KG1 (cell line): Measurements from ENCODE around the gene WASL.
A peak's percentile ranks its signal among the peaks of the same experiment; 100 is the strongest.
"Not testable (repeated sequence)": the region's sequence is repeated elsewhere in the genome, so short reads cannot be mapped to it uniquely, and the experiment has no call there.

ENCODE experiments used
- DNase-seq: peaks from one replicate; lab custom pipeline; 2025; lab: John Stamatoyannopoulos, UW

Gene WASL

DNA sequence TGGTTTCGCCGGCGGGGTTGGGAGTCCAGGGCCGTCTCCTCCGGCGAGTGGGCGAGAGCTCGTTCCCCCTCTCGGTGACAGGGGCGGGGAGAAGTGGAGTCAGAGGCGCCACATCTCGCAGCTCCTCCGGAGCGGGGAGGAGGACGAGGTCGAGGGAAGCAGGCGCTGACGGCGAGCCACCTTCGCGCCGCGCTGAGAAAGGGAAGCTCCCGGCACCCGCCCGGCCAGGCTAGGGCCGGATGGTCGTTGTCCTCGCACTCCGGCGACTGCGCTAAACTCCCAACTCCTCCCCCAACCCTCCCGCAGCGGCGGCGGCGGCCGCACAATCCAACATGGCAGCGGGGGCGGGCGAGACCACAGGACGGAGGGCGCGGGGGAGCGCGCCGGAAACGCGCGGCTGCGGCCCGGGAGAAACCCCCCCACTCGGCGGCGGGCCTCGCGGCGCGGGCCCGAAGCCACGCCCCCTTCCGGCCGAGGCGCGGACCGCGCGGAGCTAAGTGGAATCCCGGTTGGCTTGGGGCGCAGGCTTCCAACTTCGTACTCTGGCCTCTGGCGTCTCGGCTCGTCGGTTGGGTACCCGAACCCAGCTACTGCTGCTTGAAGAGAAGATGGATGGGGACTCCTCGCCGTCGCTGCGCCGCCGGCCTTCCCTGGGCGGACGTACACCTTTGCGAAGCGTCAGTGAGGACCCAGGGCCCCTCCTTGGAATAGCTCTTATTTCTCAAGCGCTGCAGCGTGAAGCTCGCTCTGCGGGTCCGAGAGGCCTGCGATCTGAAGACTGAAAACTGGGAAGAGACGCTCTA lies at the start of gene WASL:
Gene WASL, minus strand, starts transcription at position 270 of the 803 bp plus-strand sequence. Its CDS starts 269 bp downstream, at position 1.
- DNase-seq: peak; percentile 95

GRCh38 chr7:123797673-123798531 lies 49.1 kb upstream of the WASL start:
- DNase-seq: no peak

GRCh38 chr7:123796568-123796967 lies 47.8 kb upstream of the WASL start:
- no peak for DNase-seq

DNA sequence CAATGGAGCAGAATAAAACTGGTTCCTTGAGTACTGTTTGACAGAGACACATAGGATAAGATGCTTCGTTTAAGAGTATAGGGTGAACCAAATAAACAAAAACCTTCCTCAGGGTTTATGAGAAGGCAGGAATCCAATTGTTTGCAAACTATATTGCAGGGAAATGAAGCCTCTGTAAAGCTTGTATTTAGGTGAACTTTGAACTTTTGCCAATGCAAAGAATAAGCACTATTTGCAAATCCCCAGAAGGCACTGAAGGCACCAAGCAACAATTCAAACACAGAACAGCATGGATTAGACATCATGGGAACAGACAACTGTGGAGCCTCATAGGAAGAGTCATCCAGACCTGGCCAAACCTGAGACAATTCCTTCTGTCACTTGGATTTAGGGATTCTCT lies 47.1 kb upstream of the WASL start:
- DNase-seq: no peak

- not testable (repeated sequence) for DNase-seq
Observed at GRCh38 chr7:123795116-123795515, 46.3 kb upstream of the WASL start.

GRCh38 chr7:123792547-123792946 lies 43.7 kb upstream of the WASL start:
- DNase-seq: no peak

DNA sequence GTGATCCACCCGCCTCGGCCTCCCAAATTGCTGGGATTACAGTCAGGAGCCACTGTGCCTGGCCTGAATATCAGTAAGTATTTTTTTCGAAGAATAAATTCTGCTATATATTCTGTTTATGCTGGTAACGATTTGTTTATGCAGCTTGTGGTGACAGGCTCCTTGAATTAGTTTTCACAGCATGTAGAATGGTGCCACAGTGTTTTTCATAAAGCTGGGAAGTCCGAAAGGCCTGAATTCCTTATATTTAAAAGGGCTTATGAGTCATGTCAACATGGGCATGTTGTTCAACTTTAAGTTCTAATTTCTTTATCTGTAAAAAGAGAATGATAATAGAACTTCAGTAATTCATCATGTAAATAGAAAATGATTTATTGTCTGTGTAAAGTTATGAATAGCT lies 42.2 kb upstream of the WASL start:
- DNase-seq: no peak

DNA sequence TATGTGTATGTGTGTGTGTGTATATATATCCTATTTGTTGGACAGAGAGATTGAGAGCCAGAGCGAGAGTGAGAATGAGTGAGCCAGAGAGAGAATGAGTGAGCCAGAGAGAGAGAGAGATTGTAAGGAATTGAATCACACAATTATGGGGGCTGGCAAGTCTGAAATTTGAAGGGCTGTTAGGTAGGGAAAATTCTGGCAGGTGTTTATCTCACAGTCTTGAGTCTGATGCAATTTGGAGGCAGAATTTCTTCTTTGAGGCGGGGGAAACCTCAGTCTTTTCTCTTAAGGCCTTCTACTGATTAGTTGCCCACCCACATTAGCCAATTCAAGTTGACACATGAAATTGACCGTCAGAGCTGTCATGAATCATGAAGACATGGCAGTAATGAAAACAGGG lies 41.0 kb upstream of the WASL start:
- DNase-seq: no peak

DNA sequence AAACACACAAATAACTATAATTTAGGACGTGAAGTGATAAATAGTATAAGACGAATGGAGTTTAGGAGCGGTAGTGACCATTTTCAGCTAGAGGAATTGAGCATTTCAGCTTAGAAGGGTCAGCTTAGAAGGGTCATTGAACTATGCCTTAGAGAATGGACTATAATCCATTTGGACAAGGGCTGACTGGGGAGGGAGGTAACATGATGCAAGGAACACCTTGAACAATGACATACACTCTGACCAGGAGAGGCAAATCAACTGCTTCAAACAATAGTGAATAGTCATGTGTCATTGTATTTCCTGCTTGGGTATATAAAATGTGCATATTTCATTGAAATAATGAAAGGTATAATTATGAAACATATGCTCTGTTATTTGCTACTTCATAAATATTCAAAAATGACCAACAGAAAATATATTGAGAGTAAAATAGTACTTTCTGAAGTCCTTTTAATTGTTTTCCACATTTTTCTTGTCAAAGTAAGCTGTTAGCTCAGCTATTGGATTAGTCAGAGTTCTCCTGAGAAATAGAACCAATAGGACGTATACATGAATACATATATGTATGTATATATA lies 40.5 kb upstream of the WASL start:
- DNase-seq: no peak

GRCh38 chr7:123788584-123788983 lies 39.8 kb upstream of the WASL start:
- DNase-seq: no peak

DNA sequence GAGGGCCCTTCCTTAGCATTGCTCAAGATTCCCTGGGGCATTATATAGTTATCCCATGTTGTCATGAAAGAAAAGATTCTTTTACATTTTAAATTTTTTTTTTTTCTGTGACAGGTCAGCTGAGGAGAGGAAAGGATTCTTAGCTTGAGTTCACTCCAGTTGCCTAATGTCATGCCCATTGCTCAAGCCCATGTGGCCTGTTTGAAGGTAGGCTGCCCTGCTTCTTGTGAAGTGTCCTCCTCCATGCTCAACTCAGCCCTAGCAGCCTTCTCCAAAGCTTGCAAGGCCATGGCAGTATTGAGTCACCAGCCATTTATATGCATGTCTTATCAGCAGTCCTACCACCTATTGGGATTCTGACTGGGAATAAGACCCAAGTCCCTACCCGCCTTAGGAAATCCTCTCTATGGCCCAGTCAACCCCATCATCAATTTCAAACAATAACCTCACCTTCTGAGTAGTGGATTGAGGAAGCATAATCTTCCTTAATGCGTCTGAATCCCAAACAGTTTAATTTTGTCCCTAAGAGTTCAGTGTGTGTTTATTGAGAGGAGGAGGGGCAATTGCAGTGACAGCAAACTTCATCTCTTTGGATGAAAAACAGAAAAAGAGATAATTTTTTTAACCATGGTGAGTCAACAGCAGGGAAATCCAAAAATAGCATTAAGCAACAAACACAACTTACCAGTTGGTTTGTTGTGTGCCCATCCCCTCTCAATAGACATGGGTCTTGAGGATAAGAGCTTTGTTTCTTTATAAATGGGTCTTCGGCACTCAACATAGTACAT lies 38.6 kb upstream of the WASL start:
- DNase-seq: no peak

- no peak for DNase-seq
Observed at GRCh38 chr7:123784263-123784662, 35.5 kb upstream of the WASL start.

DNA sequence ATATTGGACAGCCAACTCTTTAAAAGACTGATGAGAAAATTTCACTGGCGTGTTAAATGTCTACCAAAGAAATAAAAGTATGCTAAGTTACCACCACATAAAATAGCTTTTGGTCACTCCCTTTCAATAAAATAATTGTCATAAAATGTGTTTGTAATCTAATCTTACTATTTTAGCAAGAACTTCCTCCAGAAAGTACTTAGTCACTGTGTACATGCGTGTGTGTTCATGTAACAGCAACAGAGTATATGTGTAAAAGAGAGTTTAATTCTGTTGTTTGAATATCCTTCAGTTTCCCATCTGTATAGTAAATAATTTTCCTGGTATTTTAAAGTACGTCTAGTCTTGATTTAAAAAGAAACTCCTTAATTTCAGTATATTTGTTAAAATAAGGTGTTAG lies 35.0 kb upstream of the WASL start:
- no peak for DNase-seq

GRCh38 chr7:123782071-123782798 lies 33.4 kb upstream of the WASL start:
- no peak for DNase-seq

DNA sequence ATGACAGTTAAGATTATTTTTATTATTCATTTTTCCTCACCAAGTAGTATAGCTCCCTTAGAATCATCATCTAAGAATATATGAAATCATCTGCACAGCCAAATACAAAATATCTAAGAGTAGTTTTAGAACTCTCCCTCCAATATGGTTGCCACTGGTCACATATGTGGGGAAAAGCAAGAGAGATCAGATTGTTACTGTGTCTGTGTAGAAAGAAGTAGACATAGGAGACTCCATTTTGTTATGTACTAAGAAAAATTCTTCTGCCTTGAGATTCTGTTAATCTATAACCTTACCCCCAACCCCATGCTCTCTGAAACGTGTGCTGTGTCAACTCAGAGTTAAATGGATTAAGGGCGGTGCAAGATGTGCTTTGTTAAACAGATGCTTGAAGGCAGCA lies 31.7 kb upstream of the WASL start:
- DNase-seq: not testable (repeated sequence)

GRCh38 chr7:123774496-123774895 lies 25.7 kb upstream of the WASL start:
- no peak for DNase-seq

DNA sequence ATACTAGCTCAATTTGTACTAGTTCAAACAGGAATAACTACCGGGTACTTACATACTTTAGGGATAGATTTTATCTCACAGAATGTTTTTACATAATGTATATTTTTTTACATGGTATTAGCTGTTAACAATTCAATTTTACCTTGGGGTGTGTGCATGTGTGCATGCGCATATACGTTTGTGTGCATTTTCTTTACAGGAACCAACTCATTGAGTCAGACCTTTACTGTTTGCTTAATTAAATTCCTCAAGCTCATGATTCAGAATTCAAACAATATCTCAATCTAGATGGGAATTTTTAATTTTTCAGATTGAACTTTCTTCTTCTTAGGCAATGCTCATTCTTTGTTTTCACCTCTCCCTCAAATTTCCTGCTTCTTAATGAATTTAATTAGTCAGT lies 24.7 kb upstream of the WASL start:
- DNase-seq: no peak

DNA sequence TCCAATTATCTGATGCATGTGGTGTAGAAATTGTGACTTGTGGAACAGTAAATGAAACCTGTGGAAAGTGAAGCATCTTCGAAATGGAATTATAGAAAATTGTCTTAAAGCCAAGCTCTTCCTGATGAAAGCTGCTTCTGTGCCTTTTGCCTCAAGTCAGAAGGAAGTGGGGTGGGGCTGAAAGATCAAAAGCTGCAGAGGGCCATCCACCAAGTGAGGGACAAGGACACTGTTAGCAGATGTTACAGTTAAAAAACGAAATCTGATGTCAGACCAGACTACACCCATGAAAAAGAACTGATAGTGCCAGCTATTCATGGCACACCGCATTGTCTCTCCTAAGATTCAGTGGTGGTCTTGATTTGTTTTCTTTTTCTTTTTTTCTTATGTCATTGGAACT lies 23.8 kb upstream of the WASL start:
- DNase-seq: no peak

GRCh38 chr7:123771846-123772245 lies 23.0 kb upstream of the WASL start:
- no peak for DNase-seq

- no peak for DNase-seq
Observed at GRCh38 chr7:123771256-123771655, 22.5 kb upstream of the WASL start.

GRCh38 chr7:123770378-123770777 lies 21.6 kb upstream of the WASL start:
- DNase-seq: no peak
